ENCODE data around the gene CCL2.

DNA sequence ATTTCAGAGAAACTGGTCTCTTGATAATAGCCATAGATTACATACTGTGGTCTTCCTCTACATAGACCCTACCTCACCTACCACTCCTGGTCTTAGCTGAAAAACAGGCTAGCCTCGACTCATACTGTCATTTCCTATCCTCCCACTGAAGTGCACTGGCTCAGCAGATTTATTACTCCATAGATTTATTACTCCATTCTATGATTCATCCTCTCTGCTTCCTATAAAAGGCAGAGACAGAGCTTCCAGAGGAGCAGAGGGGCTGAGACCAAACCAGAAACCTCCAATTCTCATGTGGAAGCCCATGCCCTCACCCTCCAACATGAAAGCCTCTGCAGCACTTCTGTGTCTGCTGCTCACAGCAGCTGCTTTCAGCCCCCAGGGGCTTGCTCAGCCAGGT is 14.9 kb downstream of the CCL2 start, which contains the start of gene CCL7:
- TF ChIP-seq ZC3H10 (CRISPR knock-in tag; IDR thresholded peaks at IDR 0.05) (no peak), CSDC2 (CRISPR knock-in tag; IDR thresholded peaks at IDR 0.05) (no peak), ZNF8 (CRISPR knock-in tag; IDR thresholded peaks at IDR 0.05) (no peak), ZNF70 (CRISPR knock-in tag; IDR thresholded peaks at IDR 0.05) (no peak), PPARA (CRISPR knock-in tag; IDR thresholded peaks at IDR 0.05; ENCODE audit: borderline replicate concordance) (no peak), TOX (CRISPR knock-in tag; IDR thresholded peaks at IDR 0.05; ENCODE audit: borderline replicate concordance) (no peak), PATZ1 (CRISPR knock-in tag; IDR thresholded peaks at IDR 0.05; ENCODE audit: borderline replicate concordance) (no peak), ZFP3 (CRISPR knock-in tag; IDR thresholded peaks at IDR 0.05) (no peak), GLIS3 (CRISPR knock-in tag; IDR thresholded peaks at IDR 0.05) (no peak), ZFP30 (CRISPR knock-in tag; IDR thresholded peaks at IDR 0.05) (no peak), ZNF565 (CRISPR knock-in tag; conservative IDR thresholded peaks at IDR 0.05; ENCODE audit: low read depth) (no peak), SNAI2 (CRISPR knock-in tag; IDR thresholded peaks at IDR 0.05) (no peak), ARNTL (CRISPR knock-in tag; IDR thresholded peaks at IDR 0.05; ENCODE audit: borderline replicate concordance, low read depth) (no peak)

Measured in SK-N-SH treated with all-trans-retinoic acid at 6 μM for 48 hours (cell line).